GDM1 (cell line): ENCODE measurements around the gene ABCG1.

Experiments
- DNase-seq: peaks from one replicate; lab custom pipeline; 2025; lab: John Stamatoyannopoulos, UW

The ABCG1 gene

GRCh38 chr21:42232176-42232825, 13.4 kb downstream of the ABCG1 start:
- no peak for DNase-seq

- no peak for DNase-seq
Measured at GRCh38 chr21:42233067-42233961, 14.4 kb downstream of the ABCG1 start.

- no peak for DNase-seq
Measured at GRCh38 chr21:42234041-42234440, 15.1 kb downstream of the ABCG1 start.

GRCh38 chr21:42234464-42235241, 15.7 kb downstream of the ABCG1 start:
- DNase-seq = no peak

- no peak for DNase-seq
Measured at GRCh38 chr21:42235593-42235992, 16.7 kb downstream of the ABCG1 start.

GRCh38 chr21:42236014-42236413, 17.1 kb downstream of the ABCG1 start:
- no peak for DNase-seq

GRCh38 chr21:42236693-42237092, 17.8 kb downstream of the ABCG1 start:
- no peak for DNase-seq

GRCh38 chr21:42237161-42237560, 18.2 kb downstream of the ABCG1 start:
- no peak for DNase-seq

- no peak for DNase-seq
Measured at GRCh38 chr21:42237577-42237976, 18.6 kb downstream of the ABCG1 start.

GRCh38 chr21:42238185-42238934, 19.4 kb downstream of the ABCG1 start:
- DNase-seq = no peak

GRCh38 chr21:42239556-42239955, 20.6 kb downstream of the ABCG1 start:
- DNase-seq = no peak

- no peak for DNase-seq
Measured at GRCh38 chr21:42239973-42240372, 21.0 kb downstream of the ABCG1 start.

GRCh38 chr21:42242611-42243010, 23.7 kb downstream of the ABCG1 start:
- DNase-seq = no peak

GRCh38 chr21:42243026-42243425, 24.1 kb downstream of the ABCG1 start:
- DNase-seq = no peak

GRCh38 chr21:42245331-42246193, 26.6 kb downstream of the ABCG1 start:
- no peak for DNase-seq

GRCh38 chr21:42247716-42248115, 28.8 kb downstream of the ABCG1 start:
- DNase-seq = no peak

GRCh38 chr21:42248241-42248640, 29.3 kb downstream of the ABCG1 start:
- no peak for DNase-seq

- no peak for DNase-seq
Measured at GRCh38 chr21:42248783-42249597, 30.1 kb downstream of the ABCG1 start.

GRCh38 chr21:42250422-42251403, 31.8 kb downstream of the ABCG1 start:
- peak; percentile 25 for DNase-seq
